Neural progenitor cell (in vitro differentiated cells): ENCODE data around the gene SYCE1L.

ENCODE experiments used
- CTCF ChIP-seq: fragments of 200-600 bp; sonication (generic); IDR thresholded peaks from 2 replicates; pipeline ENCODE4 v1.5.1; 2017; ENCODE audit warnings: antibody characterized with exemption, mild to moderate bottlenecking
- EZH2phosphoT487 ChIP-seq: fragments of 200-600 bp; sonication (generic); IDR thresholded peaks from 2 replicates; pipeline ENCODE4 v1.6.1; 2017; ENCODE audit warnings: antibody characterized with exemption

GRCh38 chr16:77213542-77214106, 14.4 kb downstream of the SYCE1L start:
- TF ChIP-seq CTCF = no peak
- no peak for TF ChIP-seq EZH2phosphoT487
